Central memory CD8-positive, alpha-beta T cell (primary cell): ENCODE data around the gene HAUS5.
A peak's percentile ranks its signal among the peaks of the same experiment; 100 is the strongest.

Experiments
- ATAC-seq: fragments of 150-1000 bp; cut with Tn5 transposase; replicated peaks from 2 replicates; pipeline ENCODE4 v1.10.0; 2022; ENCODE audit warnings: mild to moderate bottlenecking, moderate FRiP score, moderate number of reproducible peaks; ENCODE audit not compliant: poor library complexity, severe bottlenecking; ENCODE audit errors: extremely low read depth
- DNase-seq, 2 donors: peaks; one replicate each; pipeline ENCODE4 v3.0.0; 2021; ENCODE audit warnings: low spot score in 2 of 2
- H3K27ac Mint-ChIP-seq: one replicate; pipeline ENCODE4 v1.8.0; 2022; ENCODE audit warnings: low read depth, mild to moderate bottlenecking, moderate library complexity, mixed read lengths
- H3K27me3 Mint-ChIP-seq: one replicate; pipeline ENCODE4 v1.8.0; 2022; ENCODE audit warnings: mixed read lengths
- H3K36me3 Mint-ChIP-seq: one replicate; pipeline ENCODE4 v1.8.0; 2022; ENCODE audit warnings: mild to moderate bottlenecking, moderate library complexity, mixed read lengths; ENCODE audit not compliant: insufficient read depth
- H3K4me1 Mint-ChIP-seq: one replicate; pipeline ENCODE4 v1.8.0; 2022; ENCODE audit warnings: mixed read lengths
- H3K4me3 Mint-ChIP-seq: one replicate; pipeline ENCODE4 v1.8.0; 2022; ENCODE audit warnings: mild to moderate bottlenecking, moderate library complexity, mixed read lengths
- H3K9me3 Mint-ChIP-seq: one replicate; pipeline ENCODE4 v1.8.0; 2022; ENCODE audit warnings: mixed read lengths

The HAUS5 gene

DNA sequence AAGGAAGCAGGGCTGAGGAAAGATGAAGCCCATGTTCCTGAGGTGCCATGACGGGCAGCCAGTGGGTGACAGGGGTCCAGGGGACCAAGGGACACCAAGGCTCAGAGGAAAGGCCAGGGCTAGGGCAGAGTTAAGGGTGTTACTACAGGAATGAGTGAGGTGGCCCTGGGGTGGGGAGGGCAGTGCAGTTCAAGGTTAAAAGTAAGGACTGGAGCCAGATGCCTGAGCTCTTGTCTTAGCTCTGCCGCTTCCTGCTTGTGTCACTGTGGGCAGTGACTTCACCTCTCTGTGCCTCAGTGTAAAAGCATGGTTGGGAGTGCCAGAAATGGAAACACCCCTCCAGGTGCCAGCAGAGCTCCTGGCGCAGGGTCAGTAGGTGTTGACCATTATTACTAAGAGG, 24.1 kb downstream of the HAUS5 start:
- peaks cover 16% of the 10 kb centered on the region for H3K4me1 Mint-ChIP-seq
- no peak for ATAC-seq
- H3K9me3 Mint-ChIP-seq = no peaks in the 10 kb centered on the region
- peaks cover 36% of the 10 kb centered on the region for H3K36me3 Mint-ChIP-seq
- no peak overlapping the region for H3K4me3 Mint-ChIP-seq
- DNase-seq = no peak
- no peaks in the 10 kb centered on the region for H3K27me3 Mint-ChIP-seq
- H3K27ac Mint-ChIP-seq = no peak overlapping the region

DNA sequence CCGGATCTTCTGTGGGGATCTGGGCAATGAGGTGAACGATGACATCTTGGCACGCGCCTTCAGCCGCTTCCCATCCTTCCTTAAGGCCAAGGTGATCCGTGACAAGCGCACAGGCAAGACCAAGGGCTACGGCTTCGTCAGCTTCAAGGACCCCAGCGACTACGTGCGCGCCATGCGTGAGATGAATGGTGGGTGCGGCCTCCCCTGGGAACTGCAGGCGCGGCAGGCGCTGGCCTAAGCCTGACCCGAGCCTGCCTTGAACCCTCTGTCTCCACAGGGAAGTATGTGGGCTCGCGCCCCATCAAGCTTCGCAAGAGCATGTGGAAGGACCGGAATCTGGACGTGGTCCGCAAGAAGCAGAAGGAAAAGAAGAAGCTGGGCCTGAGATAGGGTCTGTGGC, 24.6 kb downstream of the HAUS5 start:
- Mint-ChIP-seq H3K27me3 (no peaks in the 10 kb centered on the region), H3K27ac (no peak overlapping the region), H3K36me3 (peaks cover 32% of the 10 kb centered on the region), H3K4me3 (no peak overlapping the region), H3K9me3 (no peaks in the 10 kb centered on the region), H3K4me1 (peaks cover 14% of the 10 kb centered on the region)
- ATAC-seq (no peak), DNase-seq (no peak)

DNA sequence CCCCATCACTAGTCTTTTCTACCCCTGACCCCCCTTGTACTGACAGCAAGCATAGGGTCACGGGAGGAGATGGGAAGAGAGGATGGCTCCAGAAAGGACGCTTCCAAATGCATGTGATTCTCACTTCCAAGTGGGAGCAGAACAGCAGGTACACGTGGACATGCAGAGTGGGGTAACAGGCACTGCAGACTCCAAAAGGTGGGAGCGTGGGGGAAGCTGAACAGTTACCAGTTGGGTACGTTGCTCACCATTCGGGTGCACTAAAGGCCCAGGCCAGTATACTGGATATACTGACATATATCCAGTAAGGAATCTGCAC, 26.7 kb downstream of the HAUS5 start:
- Mint-ChIP-seq H3K36me3 (peaks cover 21% of the 10 kb centered on the region), H3K9me3 (no peaks in the 10 kb centered on the region), H3K4me1 (peaks cover 2% of the 10 kb centered on the region), H3K27ac (no peak overlapping the region), H3K27me3 (no peaks in the 10 kb centered on the region), H3K4me3 (no peak overlapping the region)
- DNase-seq (no peak), ATAC-seq (no peak)

DNA sequence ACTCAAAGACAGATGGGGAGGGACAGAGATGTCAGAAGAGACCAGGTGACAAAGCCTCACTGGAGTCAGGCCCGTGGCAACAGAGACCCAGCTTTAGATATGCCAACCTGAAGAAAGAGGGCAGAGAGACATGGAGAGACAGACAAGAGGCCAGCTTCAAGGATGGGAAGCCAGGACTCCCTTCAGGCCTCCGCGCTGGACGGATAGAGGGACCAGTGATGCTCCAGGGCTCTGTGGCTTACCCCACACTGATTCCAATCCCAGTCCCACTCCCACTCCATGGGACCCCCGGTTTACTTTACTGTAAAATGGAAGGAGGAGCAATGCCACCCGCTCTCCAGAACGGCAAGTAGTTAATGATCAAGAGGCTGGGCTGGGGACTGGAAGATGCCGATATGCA, 27.3 kb downstream of the HAUS5 start:
- peaks cover 8% of the 10 kb centered on the region for H3K4me1 Mint-ChIP-seq
- no peak overlapping the region for H3K4me3 Mint-ChIP-seq
- H3K27me3 Mint-ChIP-seq = no peaks in the 10 kb centered on the region
- no peaks in the 10 kb centered on the region for H3K9me3 Mint-ChIP-seq
- ATAC-seq (no peak), DNase-seq (no peak)
- H3K27ac Mint-ChIP-seq = no peak overlapping the region
- peaks cover 16% of the 10 kb centered on the region for H3K36me3 Mint-ChIP-seq

DNA sequence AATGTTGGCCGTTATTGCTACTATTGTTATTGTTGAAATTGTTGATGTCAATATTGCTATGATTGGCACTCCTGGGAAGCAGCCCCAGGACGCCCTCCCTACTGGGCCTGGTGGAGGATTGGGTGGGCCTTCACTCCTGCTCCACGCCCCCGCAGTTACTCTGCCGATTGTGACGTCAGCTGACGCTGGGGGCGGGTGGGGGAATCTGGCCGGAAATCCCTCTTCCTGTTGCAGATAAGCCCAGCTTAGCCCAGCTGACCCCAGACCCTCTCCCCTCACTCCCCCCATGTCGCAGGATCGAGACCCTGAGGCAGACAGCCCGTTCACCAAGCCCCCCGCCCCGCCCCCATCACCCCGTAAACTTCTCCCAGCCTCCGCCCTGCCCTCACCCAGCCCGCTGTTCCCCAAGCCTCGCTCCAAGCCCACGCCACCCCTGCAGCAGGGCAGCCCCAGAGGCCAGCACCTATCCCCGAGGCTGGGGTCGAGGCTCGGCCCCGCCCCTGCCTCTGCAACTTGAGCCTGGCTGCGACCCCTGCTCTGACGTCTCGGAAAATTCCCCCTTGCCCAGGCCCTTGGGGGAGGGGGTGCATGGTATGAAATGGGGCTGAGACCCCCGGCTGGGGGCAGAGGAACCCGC, 29.1 kb downstream of the HAUS5 start, which contains the start of gene ETV2:
Gene ETV2 (plus strand): TSS at position 231 of the 637 bp plus-strand sequence. CDS start 716 bp downstream, outside the sequence.
- ATAC-seq (no peak), DNase-seq (no peak)
- Mint-ChIP-seq H3K9me3 (no peaks in the 10 kb centered on the region), H3K36me3 (peaks cover 9% of the 10 kb centered on the region), H3K27me3 (no peaks in the 10 kb centered on the region), H3K4me3 (peak within 1 kb of the TSS; percentile 86), H3K27ac (peak within 1 kb of the TSS; percentile 49), H3K4me1 (peaks cover 17% of the 10 kb centered on the region)

DNA sequence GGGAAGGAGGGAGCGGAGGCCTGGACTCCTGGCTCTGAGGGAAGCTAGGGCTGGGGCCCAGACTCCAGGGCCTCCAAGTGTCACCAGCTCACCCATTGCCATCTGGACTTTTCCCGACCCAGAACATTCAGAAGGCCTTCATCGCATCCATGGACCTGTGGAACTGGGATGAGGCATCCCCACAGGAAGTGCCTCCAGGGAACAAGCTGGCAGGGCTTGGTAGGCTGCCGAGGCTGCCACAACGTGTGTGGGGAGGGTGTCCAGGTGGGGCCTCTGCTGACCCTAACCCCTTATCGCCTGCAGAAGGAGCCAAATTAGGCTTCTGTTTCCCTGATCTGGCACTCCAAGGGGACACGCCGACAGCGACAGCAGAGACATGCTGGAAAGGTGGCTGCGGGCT, 29.8 kb downstream of the HAUS5 start:
- Mint-ChIP-seq H3K4me1 (peaks cover 17% of the 10 kb centered on the region), H3K4me3 (peak overlapping the region; percentile 86), H3K9me3 (no peaks in the 10 kb centered on the region), H3K27ac (peak overlapping the region; percentile 49), H3K36me3 (peaks cover 7% of the 10 kb centered on the region), H3K27me3 (no peaks in the 10 kb centered on the region)
- ATAC-seq (no peak), DNase-seq (no peak)

DNA sequence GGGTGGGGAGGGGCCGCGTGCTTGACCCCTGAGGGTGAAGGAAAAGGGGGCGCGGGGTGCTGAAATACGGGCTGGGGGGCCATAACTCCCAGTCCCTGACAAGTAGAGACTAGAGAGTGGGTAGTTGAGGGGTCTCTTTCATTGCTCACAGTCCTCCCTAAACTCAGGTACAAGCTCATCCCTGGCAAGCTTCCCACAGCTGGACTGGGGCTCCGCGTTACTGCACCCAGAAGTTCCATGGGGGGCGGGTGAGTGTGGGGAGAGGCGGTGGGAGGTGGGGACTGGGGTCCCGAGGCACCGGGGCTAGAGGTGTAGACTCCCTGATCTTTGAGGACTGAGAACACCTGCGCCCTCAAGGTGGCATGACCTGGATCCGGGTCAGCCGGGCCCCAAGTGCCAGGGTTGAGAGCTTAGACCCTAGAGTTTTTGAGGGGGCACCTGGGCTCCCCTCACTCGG, 30.3 kb downstream of the HAUS5 start:
- H3K4me3 Mint-ChIP-seq = peak overlapping the region; percentile 86
- no peak for ATAC-seq
- H3K27ac Mint-ChIP-seq = no peak overlapping the region

DNA sequence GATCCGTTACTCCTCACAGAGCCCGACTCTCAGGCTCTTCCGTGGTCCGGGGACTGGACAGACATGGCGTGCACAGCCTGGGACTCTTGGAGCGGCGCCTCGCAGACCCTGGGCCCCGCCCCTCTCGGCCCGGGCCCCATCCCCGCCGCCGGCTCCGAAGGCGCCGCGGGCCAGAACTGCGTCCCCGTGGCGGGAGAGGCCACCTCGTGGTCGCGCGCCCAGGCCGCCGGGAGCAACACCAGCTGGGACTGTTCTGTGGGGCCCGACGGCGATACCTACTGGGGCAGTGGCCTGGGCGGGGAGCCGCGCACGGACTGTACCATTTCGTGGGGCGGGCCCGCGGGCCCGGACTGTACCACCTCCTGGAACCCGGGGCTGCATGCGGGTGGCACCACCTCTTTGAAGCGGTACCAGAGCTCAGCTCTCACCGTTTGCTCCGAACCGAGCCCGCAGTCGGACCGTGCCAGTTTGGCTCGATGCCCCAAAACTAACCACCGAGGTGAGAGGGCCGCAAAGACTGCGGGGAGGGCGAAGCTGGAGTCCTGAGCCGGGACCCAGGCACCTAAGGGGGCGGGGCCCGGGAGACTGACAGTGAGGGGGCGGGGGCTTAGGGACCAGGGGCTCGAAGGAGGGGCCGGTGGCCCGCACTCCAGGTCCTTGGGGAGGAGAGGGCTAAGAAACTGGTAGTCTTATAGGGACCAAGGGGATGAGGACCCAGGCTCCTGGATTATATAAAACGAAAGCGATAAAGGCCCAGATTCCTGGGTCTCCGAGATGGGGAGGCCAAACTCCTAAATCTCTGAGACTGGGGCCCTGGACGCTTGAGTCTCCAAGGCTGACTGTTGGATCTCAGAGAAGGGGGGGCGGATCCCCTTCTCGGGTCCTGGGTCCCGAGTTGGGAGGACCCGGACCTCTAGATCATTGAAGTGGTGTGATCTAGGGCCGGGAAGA, 31.0 kb downstream of the HAUS5 start:
- H3K4me3 Mint-ChIP-seq = peak overlapping the region; percentile 86
- DNase-seq = peak; percentile 71 to 73

More for the DNA sequence above, 30.3 kb downstream of the HAUS5 start:
- Mint-ChIP-seq H3K4me1 (peaks cover 17% of the 10 kb centered on the region), H3K27me3 (no peaks in the 10 kb centered on the region), H3K36me3 (peaks cover 7% of the 10 kb centered on the region), H3K9me3 (no peaks in the 10 kb centered on the region)
- DNase-seq = no peak

DNA sequence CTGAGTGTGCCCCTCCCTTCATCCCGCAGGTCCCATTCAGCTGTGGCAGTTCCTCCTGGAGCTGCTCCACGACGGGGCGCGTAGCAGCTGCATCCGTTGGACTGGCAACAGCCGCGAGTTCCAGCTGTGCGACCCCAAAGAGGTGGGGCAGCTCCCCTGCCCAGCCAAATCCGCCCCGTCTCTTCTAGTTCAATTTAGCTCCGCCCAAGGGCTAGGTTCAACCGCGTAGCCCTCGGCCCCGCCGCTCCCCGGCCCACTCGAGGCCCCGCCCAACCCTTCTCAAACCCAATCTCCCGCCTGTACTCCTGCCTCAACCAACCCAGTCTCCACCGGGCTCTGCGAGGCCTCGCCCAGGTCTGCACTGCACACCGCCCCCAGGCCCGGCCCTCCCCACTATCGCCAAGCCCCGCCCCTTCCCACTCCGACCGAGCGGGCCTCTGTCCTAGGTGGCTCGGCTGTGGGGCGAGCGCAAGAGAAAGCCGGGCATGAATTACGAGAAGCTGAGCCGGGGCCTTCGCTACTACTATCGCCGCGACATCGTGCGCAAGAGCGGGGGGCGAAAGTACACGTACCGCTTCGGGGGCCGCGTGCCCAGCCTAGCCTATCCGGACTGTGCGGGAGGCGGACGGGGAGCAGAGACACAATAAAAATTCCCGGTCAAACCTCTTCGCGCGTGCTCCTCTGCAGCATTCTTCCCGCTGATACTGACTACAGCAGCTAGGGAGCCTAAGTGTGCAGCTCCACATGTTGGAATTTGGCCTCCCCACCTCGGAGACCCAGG, 31.9 kb downstream of the HAUS5 start:
- peak overlapping the region; percentile 63 for H3K27ac Mint-ChIP-seq
- no peaks in the 10 kb centered on the region for H3K27me3 Mint-ChIP-seq
- DNase-seq (peak; percentile 84 to 88), ATAC-seq (peak; percentile 83)
- H3K4me3 Mint-ChIP-seq = peak overlapping the region; percentile 86
- peaks cover 10% of the 10 kb centered on the region for H3K36me3 Mint-ChIP-seq
- H3K4me1 Mint-ChIP-seq = peaks cover 30% of the 10 kb centered on the region
- H3K9me3 Mint-ChIP-seq = no peaks in the 10 kb centered on the region

More for the DNA sequence above, 31.0 kb downstream of the HAUS5 start:
- Mint-ChIP-seq H3K4me1 (peaks cover 23% of the 10 kb centered on the region), H3K27me3 (no peaks in the 10 kb centered on the region), H3K9me3 (no peaks in the 10 kb centered on the region), H3K27ac (peak overlapping the region; percentile 63), H3K36me3 (peaks cover 10% of the 10 kb centered on the region)
- ATAC-seq = peak; percentile 45

DNA sequence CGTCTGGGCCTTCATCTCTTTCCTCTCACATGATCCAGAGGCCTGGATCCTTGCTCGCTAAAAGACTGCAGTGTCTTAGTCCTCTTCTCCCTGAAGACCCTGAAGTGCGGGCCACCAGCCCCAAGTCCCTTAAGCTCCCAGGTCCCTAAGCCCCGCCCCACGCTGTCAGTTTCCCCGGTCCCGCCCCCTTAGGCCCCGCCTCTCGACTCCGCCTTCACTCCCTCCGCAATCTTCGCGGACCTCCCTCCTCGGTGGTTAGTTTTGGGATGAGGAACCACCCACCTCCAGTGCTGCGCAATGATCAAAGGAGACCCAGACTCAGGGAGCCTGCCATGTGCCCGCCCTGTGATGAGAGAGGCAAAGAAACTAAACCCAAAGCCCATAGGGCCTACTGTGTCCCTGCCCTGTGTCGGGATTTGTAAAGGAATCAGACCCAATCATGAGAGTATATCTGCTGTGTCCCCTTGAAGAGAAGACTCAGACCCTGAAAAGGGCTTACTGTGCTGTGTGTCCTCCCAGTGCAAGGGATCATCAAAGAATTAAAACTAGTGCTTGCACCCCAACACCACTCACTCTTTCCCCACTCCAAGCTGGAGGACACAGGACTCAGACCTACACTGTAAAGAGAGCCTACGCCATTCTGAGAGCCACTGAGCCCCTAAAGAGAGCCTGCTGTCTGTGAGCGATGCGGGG, 32.6 kb downstream of the HAUS5 start:
- H3K27me3 Mint-ChIP-seq = no peaks in the 10 kb centered on the region
- H3K36me3 Mint-ChIP-seq = peaks cover 13% of the 10 kb centered on the region
- peaks cover 30% of the 10 kb centered on the region for H3K4me1 Mint-ChIP-seq
- H3K4me3 Mint-ChIP-seq = peak overlapping the region; percentile 86
- DNase-seq (peak; percentile 25 to 37), ATAC-seq (no peak)
- no peaks in the 10 kb centered on the region for H3K9me3 Mint-ChIP-seq
- peak overlapping the region; percentile 63 for H3K27ac Mint-ChIP-seq

DNA sequence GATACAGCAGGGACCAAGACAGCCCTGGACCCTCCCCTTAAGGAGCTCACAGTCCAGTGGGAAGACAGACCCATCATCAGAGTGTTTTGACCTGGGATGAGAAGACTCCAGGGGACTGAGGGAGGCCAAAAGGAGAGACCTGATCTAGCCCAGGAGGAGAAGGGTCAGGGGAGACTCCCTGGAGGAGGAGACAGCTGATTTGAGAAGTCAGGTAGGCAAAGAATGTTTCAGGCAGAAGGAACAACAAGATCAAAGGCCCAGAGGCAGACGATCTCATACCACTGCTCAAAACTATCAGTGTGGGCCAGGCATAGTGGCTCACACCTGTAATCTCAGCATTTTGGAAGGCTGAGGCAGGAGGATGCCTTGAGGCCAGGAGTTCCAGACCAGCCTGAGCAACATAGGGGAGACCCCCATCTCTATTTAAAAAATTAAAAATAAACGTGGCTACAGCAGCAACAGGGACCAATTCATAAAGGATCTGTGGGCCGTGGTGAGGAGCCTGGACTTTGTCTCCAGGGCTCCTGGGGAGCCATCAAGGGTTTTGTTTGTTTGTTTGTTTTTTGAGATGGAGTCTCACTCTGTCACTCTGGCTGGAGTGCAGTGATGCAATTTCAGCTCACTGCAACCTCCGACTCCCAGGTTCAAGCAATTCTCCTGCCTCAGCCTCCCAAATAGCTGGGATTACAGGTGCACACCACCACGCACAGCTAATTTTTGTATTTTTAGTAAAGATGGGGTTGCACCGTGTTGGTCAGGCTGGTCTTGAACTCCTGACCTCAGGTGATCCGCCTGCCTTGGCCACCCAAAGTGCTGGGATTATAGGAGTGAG, 33.4 kb downstream of the HAUS5 start:
- no peaks in the 10 kb centered on the region for H3K27me3 Mint-ChIP-seq
- H3K27ac Mint-ChIP-seq = peak overlapping the region; percentile 63
- H3K4me3 Mint-ChIP-seq = peak overlapping the region; percentile 86
- no peak for DNase-seq
- H3K9me3 Mint-ChIP-seq = no peaks in the 10 kb centered on the region
- no peak for ATAC-seq
- peaks cover 31% of the 10 kb centered on the region for H3K4me1 Mint-ChIP-seq
- H3K36me3 Mint-ChIP-seq = peaks cover 13% of the 10 kb centered on the region
